ENCODE results near the gene CATSPER1.

The CATSPER1 gene

DNA sequence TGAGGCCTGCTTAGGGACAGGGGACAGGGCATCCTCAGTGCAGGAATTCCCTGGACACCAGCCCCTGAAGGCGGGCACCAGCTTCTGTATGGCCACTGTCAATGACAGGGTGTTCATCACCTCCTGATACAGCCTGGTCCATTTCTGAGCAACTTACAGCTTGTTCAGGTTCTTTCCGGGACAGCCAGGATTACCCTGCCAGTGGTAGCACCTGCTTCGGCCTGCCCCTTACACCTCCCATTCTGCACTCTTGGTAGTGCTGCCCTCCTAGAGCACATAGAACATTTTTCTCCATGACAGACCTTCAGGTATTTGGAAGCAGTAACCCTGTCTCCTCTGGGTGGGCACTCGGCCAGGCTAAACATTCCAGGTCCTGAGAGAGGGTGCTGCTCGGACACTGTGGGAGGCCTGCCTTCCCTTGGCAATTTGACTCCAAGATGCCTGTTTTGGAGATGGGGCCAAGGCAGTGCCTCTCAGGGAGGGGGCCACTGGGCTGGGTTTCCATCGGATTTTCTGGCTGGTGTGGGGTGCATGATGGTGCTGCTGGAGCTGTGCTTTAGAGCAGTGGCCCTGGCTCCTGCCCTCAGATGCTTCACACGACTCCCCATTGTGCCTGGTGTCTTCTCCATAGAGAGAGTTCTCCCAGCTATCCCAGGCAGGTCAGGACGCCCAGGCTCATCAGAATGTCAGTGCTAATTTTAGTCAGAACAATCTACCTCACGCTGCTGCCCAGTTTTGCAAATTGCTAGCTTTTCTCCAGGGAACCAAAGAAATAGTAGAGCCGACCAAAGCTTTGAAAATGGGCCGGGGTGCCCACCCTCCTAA is 21.5 kb upstream of the CATSPER1 start:
- no peak overlapping the region for H3K4me3 ChIP-seq (ENCODE audit: low read length)

DNA sequence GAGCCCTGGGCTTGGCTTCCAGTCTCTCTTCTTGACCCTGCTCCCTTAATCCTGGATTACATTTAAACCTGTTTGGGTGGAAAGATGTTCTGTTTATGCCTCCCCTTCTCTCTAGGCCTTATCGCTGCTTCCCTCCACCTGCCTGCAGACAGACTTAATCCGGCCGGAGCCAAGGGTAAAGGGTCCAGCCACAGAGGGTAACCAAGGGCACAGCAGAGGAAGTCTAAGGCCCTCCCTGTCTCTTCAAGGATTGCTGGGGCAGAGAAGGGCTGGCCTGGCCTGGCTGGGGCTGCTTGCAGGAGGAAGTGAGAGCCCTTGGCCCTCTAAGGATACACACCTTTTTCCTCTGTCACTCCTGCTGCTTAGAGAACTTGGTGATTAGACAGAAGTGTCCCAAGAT is 20.6 kb upstream of the CATSPER1 start:
- Histone ChIP-seq H4K20me1 (ENCODE audit: insufficient read depth, low read length) (no peaks in the 10 kb centered on the region), H3K79me2 (ENCODE audit: low read length) (no peaks in the 10 kb centered on the region), H3F3A (ENCODE audit: insufficient read depth, low read length) (peaks cover 12% of the 10 kb centered on the region), H3K36me3 (replicated peaks; ENCODE audit: insufficient read depth, low read length) (no peaks in the 10 kb centered on the region), H3K9me3 (replicated peaks; ENCODE audit: insufficient read depth, low read length) (no peaks in the 10 kb centered on the region), H3K27ac (ENCODE audit: low read length) (no peak overlapping the region), H2AFZ (ENCODE audit: low read length) (no peak overlapping the region), H3K9me2 (replicated peaks; ENCODE audit: insufficient read depth, low read length) (no peaks in the 10 kb centered on the region), H3K9ac (ENCODE audit: low read length) (no peak overlapping the region), H3K4me3 (ENCODE audit: low read length) (no peak overlapping the region), H3K27me3 (replicated peaks; ENCODE audit: insufficient read depth, low read length) (no peaks in the 10 kb centered on the region), H3K4me2 (ENCODE audit: low read depth, low read length) (no peak overlapping the region), H3K4me1 (ENCODE audit: low read length) (peaks cover 24% of the 10 kb centered on the region)
- DNase-seq = no peak
- no peak for TF ChIP-seq EZH2 (optimal IDR thresholded peaks at IDR 0.05; ENCODE audit: low read depth, low read length)
- no peak for TF ChIP-seq EZH2phosphoT487 (IDR thresholded peaks at IDR 0.05; ENCODE audit: low read length)
- TF ChIP-seq, protein P1, sequence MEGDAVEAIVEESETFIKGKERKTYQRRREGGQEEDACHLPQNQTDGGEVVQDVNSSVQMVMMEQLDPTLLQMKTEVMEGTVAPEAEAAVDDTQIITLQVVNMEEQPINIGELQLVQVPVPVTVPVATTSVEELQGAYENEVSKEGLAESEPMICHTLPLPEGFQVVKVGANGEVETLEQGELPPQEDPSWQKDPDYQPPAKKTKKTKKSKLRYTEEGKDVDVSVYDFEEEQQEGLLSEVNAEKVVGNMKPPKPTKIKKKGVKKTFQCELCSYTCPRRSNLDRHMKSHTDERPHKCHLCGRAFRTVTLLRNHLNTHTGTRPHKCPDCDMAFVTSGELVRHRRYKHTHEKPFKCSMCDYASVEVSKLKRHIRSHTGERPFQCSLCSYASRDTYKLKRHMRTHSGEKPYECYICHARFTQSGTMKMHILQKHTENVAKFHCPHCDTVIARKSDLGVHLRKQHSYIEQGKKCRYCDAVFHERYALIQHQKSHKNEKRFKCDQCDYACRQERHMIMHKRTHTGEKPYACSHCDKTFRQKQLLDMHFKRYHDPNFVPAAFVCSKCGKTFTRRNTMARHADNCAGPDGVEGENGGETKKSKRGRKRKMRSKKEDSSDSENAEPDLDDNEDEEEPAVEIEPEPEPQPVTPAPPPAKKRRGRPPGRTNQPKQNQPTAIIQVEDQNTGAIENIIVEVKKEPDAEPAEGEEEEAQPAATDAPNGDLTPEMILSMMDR (IDR thresholded peaks at IDR 0.05; ENCODE audit: low read length) = no peak

More for the DNA sequence above, 21.5 kb upstream of the CATSPER1 start:
- peaks cover 24% of the 10 kb centered on the region for H3K4me1 ChIP-seq (ENCODE audit: low read length)
- H2AFZ ChIP-seq (ENCODE audit: low read length) = no peak overlapping the region
- H3F3A ChIP-seq (ENCODE audit: insufficient read depth, low read length) = peaks cover 17% of the 10 kb centered on the region
- no peaks in the 10 kb centered on the region for H3K36me3 ChIP-seq (replicated peaks; ENCODE audit: insufficient read depth, low read length)
- H3K9ac ChIP-seq (ENCODE audit: low read length) = no peak overlapping the region
- no peak for DNase-seq
- H4K20me1 ChIP-seq (ENCODE audit: insufficient read depth, low read length) = no peaks in the 10 kb centered on the region
- H3K9me2 ChIP-seq (replicated peaks; ENCODE audit: insufficient read depth, low read length) = no peaks in the 10 kb centered on the region
- no peaks in the 10 kb centered on the region for H3K9me3 ChIP-seq (replicated peaks; ENCODE audit: insufficient read depth, low read length)
- no peak overlapping the region for H3K4me2 ChIP-seq (ENCODE audit: low read depth, low read length)
- H3K79me2 ChIP-seq (ENCODE audit: low read length) = peaks cover 6% of the 10 kb centered on the region
- no peaks in the 10 kb centered on the region for H3K27me3 ChIP-seq (replicated peaks; ENCODE audit: insufficient read depth, low read length)
- no peak overlapping the region for H3K27ac ChIP-seq (ENCODE audit: low read length)
- TF ChIP-seq EZH2 (optimal IDR thresholded peaks at IDR 0.05; ENCODE audit: low read depth, low read length) (no peak), EZH2phosphoT487 (IDR thresholded peaks at IDR 0.05; ENCODE audit: low read length) (no peak)
- TF ChIP-seq, protein P1 (IDR thresholded peaks at IDR 0.05; ENCODE audit: low read length) = no peak

DNA sequence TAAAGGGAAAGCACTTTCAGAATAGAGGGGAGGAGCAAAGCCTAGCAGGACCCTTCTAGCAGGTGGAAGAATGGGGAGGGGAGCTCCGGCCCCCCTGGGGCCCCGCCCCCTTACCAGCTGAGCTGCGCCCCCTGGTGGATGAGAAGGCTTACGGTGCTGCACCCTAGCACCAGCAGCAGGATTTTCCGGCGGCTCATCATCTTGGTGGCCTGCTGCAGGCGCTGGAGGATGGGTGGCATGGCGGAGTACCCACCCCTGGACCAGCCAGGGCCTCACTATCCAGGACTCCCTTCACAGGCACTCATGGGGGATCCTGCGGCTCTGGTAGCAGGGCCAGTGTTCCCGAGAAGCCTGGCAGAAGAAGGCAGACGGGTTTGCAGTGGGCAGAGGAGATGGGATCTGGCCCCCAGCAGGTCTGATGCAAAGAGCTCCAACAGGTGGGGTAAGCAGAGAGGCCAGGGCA is 18.9 kb upstream of the CATSPER1 start:
- peaks cover 15% of the 10 kb centered on the region for H3K4me1 ChIP-seq (ENCODE audit: low read length)
- no peaks in the 10 kb centered on the region for H3K27me3 ChIP-seq (replicated peaks; ENCODE audit: insufficient read depth, low read length)
- H3K27ac ChIP-seq (ENCODE audit: low read length) = no peak overlapping the region
- peaks cover 10% of the 10 kb centered on the region for H3F3A ChIP-seq (ENCODE audit: insufficient read depth, low read length)
- H2AFZ ChIP-seq (ENCODE audit: low read length) = peak overlapping the region; percentile 88
- H3K4me2 ChIP-seq (ENCODE audit: low read depth, low read length) = peak overlapping the region; percentile 98
- no peak for TF ChIP-seq EZH2phosphoT487 (IDR thresholded peaks at IDR 0.05; ENCODE audit: low read length)
- TF ChIP-seq, protein P1 (IDR thresholded peaks at IDR 0.05; ENCODE audit: low read length) = peak; percentile 95
- H3K79me2 ChIP-seq (ENCODE audit: low read length) = no peaks in the 10 kb centered on the region
- peak overlapping the region; percentile 24; the same call in 1 of the 2 replicates for H3K4me3 ChIP-seq (ENCODE audit: low read length)
- no peak overlapping the region for H3K9ac ChIP-seq (ENCODE audit: low read length)
- H3K36me3 ChIP-seq (replicated peaks; ENCODE audit: insufficient read depth, low read length) = no peaks in the 10 kb centered on the region
- H3K9me3 ChIP-seq (replicated peaks; ENCODE audit: insufficient read depth, low read length) = no peaks in the 10 kb centered on the region
- no peaks in the 10 kb centered on the region for H3K9me2 ChIP-seq (replicated peaks; ENCODE audit: insufficient read depth, low read length)
- peak; percentile 86 for DNase-seq
- H4K20me1 ChIP-seq (ENCODE audit: insufficient read depth, low read length) = no peaks in the 10 kb centered on the region
